Amniotic epithelial cell (primary cell): ENCODE measurements around the gene POLR2E.

ENCODE experiments used
- DNase-seq: peaks from one replicate; pipeline ENCODE4 v3.0.0-alpha.2; 2010; ENCODE audit warnings: low read depth

The POLR2E gene

DNA sequence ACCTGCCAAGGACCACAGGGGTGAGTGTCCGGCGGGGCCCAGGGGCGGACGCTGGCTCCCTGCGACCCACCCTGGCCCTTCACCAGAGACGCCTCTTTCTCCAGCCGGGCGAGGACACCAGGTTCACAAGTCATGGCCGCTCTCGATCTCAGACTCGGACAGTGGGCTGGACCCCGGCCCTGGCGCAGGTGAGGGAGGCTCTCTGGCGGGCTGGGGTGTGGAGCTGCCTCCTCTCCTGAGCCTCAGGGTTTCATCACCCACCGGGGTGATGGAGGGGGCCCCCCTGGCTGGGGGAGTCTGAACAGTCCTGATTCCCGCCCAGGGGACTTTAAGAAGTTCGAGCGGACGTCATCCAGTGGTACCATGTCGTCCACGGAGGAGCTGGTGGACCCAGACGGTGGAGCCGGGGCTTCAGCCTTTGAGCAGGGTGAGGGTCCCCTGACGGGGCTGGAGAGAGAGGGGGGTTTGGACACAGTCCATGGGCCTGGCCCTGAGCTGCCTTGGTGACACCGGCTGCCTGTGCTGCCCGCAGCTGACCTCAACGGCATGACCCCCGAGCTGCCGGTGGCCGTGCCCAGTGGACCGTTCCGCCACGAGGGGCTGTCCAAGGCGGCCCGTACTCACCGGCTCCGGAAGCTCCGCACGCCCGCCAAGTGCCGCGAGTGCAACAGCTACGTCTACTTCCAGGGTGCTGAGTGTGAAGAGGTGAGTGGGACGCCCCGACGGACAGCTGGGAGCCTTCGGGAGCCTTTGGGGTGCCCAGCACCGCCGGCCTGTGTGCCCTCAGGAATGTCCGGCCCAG lies 14.6 kb downstream of the POLR2E start:
- DNase-seq, result no peak

DNA sequence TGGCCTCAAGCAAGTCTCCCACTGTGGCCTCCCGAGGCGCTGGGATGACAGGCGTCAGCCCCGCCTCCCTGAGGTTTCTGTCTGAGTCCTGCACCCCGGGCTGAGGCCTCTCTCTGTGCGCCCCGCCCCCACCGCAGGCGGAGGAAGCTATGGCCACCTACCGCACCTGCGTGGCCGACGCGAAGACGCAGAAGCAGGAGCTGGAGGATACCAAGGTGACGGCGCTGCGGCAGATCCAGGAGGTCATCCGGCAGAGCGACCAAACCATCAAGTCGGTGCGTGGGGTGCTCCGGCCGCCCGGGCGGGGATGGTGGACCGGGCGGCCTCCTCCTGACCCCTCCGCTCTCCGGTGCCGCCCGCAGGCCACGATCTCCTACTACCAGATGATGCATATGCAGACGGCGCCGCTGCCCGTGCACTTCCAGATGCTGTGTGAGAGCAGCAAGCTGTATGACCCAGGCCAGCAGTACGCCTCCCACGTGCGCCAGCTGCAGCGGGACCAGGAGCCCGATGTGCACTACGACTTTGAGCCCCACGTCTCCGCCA lies 15.5 kb downstream of the POLR2E start:
- no peak for DNase-seq

DNA sequence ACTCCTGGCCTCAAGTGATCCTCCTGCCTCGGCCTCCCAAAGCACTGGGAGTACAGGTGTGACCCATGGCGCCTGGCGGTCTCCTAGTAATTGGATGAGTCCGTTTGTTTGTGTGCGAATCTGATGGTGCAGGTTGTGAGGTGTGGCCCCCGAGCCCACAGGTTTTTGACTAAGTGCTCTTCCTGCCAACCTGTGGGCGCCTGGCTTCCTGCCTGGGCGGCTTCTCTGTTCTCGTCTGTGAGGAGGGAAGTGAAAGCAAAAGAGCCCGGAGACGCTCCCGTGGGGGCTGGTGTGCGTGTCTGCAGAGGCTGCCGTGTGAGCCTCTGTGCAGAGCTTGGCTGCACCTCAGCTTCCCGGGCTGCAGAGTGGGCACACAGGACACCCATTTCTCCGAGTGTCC lies 18.2 kb downstream of the POLR2E start:
- DNase-seq, result no peak

DNA sequence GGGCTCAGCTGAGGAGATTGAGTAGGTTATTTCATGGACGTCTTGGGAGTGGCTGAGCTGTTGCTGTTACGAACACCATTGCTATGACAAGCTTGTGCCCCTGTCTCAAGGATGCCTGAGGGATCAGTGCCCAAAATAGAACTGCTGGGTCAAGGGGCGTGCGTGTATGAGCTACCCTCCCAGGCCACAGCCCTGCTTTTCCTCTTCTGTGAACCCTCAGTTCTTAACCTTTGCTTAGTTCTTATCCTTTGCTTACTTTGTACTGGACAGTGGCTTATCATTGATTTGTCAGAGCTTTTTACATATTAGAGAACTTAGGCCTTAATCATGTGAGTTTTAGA lies 19.2 kb downstream of the POLR2E start:
- DNase-seq, result no peak

DNA sequence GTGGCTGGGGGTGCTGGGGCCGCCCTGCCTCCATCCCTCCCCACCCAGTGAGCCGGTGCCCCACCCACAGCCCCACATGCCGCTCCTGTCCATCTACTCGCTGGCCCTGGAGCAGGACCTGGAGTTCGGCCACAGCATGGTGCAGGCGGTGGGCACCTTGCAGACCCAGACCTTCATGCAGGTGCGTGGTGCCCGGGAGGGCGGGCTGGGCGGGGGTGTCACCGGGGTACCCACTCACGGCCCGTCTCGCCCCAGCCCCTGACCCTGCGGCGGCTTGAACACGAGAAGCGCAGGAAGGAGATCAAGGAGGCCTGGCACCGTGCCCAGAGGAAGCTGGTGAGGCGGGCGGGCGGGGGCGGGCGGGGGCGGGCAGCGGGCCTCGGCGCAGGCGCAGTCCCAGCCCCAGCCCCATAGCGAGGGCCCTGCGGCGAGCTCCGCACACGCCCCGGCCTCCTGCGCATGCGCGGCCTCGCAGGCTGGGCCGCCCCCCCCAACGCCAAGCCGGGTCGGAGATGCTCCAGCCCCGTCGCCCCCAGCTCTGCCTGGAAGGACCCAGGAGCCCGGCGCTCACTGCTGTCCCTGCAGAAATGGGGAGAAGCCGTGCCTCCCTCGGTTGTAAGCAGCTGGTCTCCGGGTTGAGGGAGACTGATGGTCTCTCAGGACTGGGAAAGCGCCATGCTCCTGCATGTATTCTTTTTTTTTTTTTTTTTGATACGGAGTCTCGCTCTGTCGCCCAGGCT lies 20.5 kb downstream of the POLR2E start:
- DNase-seq, result no peak

DNA sequence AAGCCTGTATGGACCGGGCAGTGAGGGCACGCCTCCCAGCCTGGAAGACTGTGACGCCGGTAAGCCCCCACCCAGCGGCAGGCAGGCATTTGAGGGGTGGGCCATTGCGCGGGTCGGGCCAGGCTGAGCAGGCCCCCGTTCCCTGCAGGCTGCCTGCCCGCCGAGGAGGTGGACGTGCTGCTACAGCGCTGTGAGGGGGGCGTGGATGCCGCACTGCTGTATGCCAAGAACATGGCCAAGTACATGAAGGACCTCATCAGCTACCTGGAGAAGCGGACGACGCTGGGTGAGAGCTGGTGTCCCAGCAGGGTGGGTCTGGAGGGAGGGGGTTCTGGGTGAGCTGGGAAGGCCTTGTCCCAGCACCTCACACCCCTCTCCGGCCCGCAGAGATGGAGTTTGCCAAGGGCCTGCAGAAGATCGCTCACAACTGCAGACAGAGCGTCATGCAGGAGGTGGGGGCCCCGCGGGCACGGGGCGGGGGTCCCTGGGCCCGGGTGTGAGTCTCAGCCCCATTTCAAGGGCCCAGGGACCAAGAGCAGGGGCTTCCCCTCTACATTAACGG lies 21.1 kb downstream of the POLR2E start:
- DNase-seq, result no peak

DNA sequence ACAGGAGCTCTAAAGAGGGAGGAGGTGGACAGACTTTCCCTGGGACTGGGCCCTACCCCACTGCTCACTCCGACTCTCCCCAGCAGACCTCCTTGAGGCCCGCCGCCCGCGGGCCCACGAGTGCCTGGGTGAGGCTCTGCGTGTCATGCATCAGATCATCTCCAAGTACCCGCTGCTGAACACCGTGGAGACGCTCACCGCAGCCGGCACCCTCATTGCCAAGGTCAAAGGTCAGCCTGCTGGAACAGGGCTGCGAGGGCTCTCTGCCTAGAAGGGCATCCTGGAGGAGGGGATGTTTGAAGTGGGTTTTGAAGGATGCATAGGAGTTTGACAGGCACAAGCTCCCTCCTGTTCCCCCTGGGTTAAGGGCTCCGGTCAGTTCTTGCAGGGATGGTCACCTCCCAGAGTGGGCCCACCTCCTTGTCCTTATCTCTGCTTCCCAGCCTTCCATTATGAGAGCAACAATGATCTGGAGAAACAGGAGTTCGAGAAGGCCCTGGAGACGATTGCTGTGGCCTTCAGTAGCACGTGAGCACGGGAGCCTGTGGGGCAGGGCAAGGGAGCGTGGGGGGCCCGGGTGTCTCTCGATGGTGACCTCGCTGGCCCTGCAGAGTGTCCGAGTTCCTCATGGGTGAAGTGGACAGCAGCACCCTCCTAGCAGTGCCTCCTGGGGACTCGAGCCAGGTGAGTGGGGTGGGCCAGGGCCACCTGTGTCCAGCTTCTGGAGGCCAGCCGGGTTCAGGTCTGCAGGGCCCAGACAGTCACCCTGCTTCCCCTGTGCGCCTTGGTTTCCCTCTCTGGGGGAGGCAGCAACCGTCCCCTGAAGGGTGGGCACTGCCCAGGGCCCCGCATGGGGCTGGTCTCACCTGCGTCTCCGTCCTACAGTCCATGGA lies 21.9 kb downstream of the POLR2E start:
- no peak for DNase-seq

DNA sequence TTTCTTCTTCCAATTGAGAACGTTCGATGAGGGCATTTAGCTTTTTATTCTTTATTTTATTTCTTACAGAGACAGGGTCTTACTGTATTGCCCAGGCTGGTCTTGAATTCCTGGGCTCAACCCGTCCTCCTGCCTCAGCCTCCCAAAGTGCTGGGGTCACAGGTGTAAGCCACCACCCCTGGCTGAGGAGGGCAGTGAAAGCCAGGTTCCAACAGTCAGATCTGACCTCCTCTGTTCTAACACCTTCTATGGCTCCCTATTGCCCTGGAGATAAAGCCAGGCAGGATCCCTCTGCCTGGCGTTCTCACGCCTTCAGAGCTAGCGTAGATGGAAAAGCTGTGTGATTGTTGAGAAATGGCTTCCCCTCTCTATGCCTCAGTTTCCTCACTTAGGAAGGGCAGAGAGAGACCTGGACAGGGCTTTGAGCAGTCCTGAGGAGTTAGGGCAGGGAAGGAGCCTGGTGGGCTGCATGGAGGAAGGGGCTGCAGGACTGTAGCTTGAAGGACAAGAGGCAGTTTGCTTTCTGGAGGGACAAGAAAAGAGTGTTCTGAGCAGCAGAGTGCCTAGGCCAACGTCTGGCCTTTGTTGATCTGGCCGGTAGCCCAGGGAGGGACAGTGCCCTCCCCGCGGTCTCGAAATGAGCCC lies 22.7 kb downstream of the POLR2E start:
- no peak for DNase-seq

DNA sequence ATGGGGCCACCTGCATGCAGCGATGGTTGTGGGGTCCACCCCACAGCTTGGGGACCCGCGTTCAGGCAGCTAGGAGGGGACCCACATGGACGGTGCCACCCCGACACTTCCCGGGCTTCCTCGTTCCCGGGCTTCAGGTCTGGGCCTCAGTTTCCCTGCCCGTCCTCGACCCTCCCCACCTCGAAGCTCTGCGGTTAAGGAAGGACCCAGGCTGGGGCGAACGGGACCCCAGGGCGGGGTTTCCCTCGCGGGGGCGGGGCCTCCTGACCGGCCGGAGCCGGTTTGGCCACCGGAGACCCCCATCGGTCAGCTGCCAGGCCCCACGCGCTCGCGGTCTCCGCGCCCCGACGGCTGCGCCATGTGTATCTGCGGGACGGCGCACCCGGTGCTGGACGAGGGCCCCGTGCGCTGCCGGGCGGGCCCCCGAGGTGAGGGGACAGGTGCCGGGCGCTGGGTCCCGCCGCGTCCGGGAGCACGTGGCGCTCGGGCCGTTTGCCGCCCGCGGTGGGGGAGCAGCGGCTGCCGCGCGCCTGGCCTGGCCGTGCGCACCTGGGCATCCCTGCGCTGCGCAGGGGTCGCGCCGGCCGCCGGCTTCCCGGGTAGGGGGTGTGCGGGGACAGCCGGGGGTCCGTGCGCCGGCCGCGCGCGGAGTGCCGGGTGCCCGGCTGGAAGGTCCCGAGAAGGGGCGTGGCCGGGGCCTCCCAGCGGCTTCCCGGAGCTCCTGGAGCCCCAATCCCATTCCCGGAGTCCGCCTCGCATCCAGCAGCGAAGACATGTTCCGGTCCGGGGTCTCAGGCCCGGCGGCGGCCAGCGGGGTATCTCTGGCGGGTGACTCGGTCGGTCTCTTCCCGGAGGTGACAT lies 24.0 kb downstream of the POLR2E start:
- DNase-seq, result no peak

DNA sequence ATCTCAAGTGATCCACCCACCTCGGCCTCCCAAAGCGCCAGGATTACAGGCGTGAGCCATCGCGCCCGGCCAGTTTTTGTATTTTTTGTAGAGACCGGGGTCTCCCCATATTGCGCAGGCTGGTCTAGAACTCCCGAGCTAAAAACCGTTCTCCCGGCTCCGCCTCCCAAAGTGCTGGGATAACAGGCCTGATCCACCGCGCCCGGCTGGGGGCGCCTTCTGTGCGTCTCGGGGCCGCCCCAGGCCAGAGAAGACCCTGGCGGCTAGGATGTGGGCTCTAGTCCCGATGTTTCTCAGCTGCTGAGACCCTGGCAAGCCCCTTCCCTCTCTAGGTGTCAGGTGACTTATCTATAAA lies 24.6 kb downstream of the POLR2E start:
- DNase-seq, result no peak

DNA sequence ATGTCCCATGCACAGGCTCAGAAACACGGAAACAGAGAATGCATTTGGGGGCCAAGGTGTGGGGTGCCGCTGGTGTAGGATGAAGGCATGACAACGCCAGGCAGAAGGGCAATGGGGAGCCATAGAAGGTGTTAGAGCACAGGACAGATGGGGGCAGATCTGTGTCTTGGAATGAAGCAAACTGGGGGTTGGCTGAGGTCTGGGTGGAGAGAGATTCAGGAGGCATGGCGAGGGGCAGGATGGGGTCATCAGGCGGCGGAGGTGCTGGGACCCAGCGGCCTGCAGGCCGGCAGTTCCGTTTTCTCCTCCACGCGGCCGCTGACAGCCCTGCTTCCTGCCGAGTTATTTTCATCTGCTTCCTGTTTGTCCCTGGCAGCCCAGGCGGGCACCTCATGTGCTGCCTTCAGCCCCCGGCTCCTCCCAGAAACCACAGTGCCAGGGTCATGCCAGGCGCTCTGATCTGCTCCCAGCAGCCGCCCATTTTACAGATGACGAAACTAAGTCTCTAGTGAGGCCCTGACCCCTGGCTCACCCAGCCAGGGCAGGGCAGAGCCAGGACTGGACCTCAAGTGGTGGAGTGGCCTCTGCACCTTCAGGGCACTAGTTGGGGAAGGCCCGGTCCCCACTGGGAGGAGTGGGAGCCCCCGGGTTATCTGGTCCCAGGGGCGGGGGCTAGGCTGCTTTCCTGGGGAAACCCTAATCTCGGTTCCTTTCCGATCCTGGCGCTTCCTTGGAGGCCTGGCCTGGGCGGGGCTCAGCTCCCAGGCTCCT lies 26.0 kb downstream of the POLR2E start:
- DNase-seq, result no peak

DNA sequence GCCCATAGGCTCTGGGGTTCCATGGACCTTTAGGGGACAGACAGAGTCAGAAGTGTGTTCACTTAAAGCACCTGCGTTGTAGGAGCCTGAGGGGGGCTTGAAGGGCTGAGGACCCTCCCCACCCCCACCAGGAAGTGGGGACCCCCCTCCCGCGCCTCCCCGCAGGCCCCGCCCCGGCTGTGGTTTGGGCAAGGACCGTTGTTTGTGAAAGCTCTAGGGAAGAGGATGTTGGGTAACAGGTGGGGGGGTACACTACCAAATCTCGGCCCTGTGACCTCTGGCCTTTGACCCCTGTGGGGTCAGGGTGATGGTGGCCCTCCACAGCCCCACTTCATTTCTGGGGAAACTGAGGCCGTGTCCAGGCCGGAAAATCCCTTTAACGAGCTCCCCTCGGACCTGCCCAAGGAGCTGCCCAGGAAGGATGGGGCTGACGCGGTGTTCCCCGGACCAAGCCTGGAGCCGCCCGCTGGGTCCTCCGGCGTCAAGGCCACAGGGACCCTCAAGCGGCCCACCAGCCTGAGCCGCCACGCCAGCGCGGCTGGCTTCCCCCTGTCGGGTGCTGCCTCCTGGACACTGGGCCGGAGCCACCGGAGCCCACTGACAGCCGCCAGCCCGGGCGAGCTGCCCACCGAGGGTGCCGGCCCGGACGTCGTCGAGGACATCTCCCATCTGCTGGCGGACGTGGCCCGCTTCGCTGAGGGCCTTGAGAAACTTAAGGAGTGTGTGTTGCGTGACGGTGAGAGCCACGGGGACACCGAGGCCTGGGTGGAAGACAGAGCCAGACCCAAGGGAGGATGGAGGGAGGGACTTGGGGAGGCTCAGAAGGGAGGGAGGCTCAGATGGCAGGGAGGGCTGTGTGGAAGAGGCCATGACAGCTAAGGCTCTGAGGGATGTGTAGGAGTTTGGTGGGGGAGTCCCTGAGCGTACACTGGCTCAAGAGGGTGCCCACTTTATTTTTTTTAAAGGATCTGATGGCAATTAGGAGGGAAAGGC lies 26.9 kb downstream of the POLR2E start:
- no peak for DNase-seq

DNA sequence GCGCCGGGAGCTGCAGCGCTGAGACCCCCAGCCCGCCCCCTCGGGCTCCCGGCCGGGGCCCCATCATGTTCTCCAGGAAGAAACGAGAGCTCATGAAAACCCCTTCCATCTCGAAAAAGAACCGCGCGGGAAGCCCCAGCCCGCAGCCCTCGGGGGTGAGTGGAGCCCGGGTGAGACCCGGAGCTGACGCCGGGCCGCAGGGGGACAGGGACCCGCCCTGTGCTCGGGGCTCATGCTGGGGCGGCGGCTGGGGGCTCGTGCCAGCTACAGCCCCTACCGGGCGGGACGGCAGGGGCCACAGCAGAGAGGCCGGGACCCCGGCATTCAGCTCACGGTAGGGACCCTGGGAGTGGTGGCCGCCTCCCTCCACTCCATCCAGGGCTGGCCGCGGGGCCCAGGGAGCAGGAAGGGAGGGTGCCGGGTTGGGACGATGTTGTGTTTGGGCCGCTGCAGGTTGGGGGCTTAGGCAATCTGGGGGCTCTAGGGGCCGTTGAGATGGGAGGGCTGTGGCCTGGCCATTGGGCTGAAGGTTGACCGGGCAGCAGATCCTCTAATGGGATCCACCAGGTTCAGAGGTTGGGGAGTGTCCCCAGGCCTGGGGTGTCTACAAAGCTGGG lies 27.7 kb downstream of the POLR2E start:
- DNase-seq, result no peak

DNA sequence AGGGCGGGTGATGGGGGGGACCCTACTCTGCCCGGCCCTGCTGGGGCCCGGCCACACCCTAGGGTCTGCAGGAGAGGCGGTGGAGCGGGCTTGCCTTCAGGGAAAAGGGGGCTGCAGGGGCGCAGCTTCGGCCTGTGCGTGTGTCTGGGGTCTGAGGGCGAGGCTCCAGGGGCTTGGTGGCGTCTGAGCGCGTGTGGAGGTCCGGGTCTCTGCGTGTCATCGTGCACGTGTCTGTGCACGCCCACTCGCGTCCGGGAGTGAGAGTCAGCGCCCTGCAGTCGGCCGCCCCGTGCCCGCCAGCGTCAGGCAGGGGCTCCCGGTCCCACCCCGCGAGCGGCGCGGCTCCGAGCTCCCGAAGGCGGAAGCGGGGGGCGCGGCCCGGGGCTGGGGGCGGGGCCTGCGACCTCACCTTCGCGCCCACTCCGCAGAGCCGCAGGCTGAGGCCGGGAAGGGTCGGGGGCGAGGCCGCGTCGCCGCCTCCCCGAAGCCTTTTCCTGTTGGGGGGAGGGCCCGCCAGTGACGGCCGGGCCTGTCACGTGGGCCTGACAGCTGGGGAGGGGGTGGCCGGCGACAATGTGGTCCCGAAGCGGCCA lies 28.3 kb downstream of the POLR2E start, which contains the start of gene ARHGAP45:
Gene ARHGAP45 (plus strand): TSS at position 420 of the 593 bp plus-strand sequence. CDS start 239 bp downstream, outside the sequence.
- no peak for DNase-seq

DNA sequence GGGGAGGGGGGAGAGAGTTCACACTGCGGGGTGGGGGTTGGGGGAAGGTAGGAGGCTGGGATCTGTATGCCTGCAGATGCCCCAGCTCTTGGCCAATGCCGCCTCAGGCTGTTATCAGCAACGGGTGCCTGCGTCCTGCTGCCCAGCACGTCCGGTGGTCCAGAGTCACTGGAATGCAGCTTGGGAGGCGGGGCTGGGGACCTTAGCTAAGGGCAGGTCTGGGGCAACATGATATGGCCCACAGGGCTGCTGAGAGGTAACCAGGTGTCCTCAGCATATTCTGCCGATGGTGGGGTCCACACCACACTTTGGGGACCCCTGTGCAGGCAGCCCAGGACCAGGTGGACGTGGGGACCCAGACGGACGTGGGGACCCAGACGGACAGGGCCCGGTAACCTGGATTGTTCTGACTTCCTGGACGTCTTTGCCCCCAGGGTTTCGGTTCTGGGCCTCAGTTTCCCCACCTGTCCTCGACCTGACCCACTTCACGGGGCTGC lies 28.9 kb downstream of the POLR2E start:
- DNase-seq, result no peak

DNA sequence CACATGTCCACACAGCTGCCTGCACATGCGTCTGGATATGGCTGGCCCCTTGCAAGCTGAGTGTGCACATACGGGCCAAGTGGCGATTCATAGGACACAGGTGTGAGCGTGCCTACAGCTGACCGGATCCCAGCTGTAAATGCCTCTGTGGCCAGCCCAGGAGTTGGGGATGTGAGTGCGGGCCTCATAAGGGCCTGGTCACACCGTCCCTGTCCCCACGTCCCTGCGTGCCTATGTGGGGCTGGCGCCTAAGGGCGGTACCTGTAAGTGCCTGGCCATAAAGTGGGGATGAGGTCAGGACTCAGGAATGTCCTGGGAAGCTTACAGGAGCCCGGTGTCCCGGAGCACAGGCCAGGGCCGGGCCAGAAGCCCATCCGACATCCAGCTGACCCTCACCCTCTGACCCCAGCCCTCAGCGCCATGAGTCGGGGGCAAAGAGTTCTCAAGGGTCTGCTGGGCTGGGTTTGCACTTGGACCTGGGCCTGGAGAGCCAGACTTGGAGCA lies 29.5 kb downstream of the POLR2E start:
- no peak for DNase-seq
